Measurements from ENCODE around the gene CLIC4. TPM values are rescaled to one million over a fixed set of nuclear protein-coding genes. Genes with fewer than 3 reads are reported as not detected.
A peak's percentile ranks its signal among the peaks of the same experiment; 100 is the strongest.

CLIC4 gene
- total and polyA plus RNA-seq, 9 of the 15 experiments (the other 6 are each of a cell fraction or from before 2014, with no cell fraction given), result 16.0 to 67.5 (median 38.4) TPM

DNA sequence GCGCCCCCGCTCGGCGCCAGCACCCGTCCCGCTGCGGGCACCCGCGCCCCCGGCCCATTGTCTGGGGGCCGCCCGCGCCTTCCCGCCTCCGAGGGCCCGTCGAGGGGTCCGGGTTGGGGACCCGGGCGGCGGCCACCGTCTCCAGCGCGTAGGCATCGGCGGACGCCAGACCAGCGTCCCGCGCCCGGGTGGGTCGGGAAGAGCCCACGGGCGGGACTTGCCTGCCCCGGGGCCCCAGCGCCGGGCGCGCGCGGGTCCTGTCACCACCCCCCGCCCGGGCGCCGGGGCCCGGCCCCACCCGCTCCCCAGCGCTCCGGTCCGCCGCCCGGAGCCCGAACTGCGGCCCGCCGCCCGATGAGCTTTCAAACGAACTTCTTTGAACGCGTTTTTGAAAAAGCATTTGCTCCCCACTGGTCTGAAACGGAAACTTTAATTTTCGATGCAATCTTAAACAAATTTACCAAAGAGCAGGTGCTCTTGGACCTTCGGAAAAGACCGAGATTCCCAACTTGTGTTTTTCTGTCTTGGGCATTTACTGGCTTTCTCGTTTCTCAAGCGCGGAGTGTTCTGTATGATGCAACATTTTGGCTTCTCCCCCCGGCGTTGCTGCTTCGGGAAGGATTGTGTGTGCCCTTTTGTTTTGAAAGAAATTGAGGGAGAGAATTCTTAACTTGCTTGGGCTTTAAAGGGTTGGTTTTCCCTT is 615 bp downstream of the CLIC4 start (continued):
- TF ChIP-seq SMAD4 (CRISPR knock-in tag; conservative IDR thresholded peaks at IDR 0.05) (0 out of 2 replicates have a peak, but pooled peaks have one; percentile 4), DPF2 (IDR thresholded peaks at IDR 0.05) (peak; percentile 31), MIER1 (IDR thresholded peaks at IDR 0.05; ENCODE audit: low read depth) (no peak), NR3C1 (CRISPR knock-in tag; IDR thresholded peaks at IDR 0.05) (no peak), HNRNPL (IDR thresholded peaks at IDR 0.05; ENCODE audit: low read depth, low read length) (0 out of 2 replicates have a peak, but pooled peaks have one; percentile 15), TOE1 (IDR thresholded peaks at IDR 0.05; ENCODE audit: borderline replicate concordance) (peak; percentile 33; the same call in 1 of the 2 replicates), TOE1 (CRISPR knock-in tag; IDR thresholded peaks at IDR 0.05; ENCODE audit: borderline replicate concordance, low read depth) (no peak), BRD9 (IDR thresholded peaks at IDR 0.05; ENCODE audit: low read depth, partially characterized antibody) (peak; percentile 58), SREBF1 (IDR thresholded peaks at IDR 0.05; ENCODE audit: borderline replicate concordance, low read depth, low read length) (no peak), ZNF253 (CRISPR knock-in tag; conservative IDR thresholded peaks at IDR 0.05) (no peak), CEBPG (CRISPR knock-in tag; IDR thresholded peaks at IDR 0.05) (peak; percentile 95), CEBPG (tag; conservative IDR thresholded peaks at IDR 0.05 in 1 of 2, IDR thresholded peaks at IDR 0.05 in 1 of 2) (peak; percentile 99), TRIM24 (IDR thresholded peaks at IDR 0.05) (peak; percentile 25 to 38; a peak in 2 of 4 replicates), PHTF2 (CRISPR knock-in tag; IDR thresholded peaks at IDR 0.05) (no peak), TAF1 (IDR thresholded peaks at IDR 0.05; ENCODE audit: control insufficient read depth, extremely low read depth, insufficient read depth, low read length, severe bottlenecking) (peak; percentile 16), ELF1 (tag; IDR thresholded peaks at IDR 0.05) (no peak)
- TF ChIP-seq, protein P1, sequence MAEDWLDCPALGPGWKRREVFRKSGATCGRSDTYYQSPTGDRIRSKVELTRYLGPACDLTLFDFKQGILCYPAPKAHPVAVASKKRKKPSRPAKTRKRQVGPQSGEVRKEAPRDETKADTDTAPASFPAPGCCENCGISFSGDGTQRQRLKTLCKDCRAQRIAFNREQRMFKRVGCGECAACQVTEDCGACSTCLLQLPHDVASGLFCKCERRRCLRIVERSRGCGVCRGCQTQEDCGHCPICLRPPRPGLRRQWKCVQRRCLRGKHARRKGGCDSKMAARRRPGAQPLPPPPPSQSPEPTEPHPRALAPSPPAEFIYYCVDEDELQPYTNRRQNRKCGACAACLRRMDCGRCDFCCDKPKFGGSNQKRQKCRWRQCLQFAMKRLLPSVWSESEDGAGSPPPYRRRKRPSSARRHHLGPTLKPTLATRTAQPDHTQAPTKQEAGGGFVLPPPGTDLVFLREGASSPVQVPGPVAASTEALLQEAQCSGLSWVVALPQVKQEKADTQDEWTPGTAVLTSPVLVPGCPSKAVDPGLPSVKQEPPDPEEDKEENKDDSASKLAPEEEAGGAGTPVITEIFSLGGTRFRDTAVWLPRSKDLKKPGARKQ (CRISPR knock-in tag; IDR thresholded peaks at IDR 0.05), result no peak
- TF ChIP-seq, protein P2, sequence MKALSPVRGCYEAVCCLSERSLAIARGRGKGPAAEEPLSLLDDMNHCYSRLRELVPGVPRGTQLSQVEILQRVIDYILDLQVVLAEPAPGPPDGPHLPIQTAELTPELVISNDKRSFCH (CRISPR knock-in tag; IDR thresholded peaks at IDR 0.05), result no peak
- TF ChIP-seq, protein P2 (tag; IDR thresholded peaks at IDR 0.05), result peak; percentile 5; the same call in 1 of the 2 replicates
- TF ChIP-seq, protein P3, sequence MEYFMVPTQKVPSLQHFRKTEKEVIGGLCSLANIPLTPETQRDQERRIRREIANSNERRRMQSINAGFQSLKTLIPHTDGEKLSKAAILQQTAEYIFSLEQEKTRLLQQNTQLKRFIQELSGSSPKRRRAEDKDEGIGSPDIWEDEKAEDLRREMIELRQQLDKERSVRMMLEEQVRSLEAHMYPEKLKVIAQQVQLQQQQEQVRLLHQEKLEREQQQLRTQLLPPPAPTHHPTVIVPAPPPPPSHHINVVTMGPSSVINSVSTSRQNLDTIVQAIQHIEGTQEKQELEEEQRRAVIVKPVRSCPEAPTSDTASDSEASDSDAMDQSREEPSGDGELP (CRISPR knock-in tag; IDR thresholded peaks at IDR 0.05; ENCODE audit: borderline replicate concordance), result no peak
- TF ChIP-seq, protein P4, sequence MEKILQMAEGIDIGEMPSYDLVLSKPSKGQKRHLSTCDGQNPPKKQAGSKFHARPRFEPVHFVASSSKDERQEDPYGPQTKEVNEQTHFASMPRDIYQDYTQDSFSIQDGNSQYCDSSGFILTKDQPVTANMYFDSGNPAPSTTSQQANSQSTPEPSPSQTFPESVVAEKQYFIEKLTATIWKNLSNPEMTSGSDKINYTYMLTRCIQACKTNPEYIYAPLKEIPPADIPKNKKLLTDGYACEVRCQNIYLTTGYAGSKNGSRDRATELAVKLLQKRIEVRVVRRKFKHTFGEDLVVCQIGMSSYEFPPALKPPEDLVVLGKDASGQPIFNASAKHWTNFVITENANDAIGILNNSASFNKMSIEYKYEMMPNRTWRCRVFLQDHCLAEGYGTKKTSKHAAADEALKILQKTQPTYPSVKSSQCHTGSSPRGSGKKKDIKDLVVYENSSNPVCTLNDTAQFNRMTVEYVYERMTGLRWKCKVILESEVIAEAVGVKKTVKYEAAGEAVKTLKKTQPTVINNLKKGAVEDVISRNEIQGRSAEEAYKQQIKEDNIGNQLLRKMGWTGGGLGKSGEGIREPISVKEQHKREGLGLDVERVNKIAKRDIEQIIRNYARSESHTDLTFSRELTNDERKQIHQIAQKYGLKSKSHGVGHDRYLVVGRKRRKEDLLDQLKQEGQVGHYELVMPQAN (IDR thresholded peaks at IDR 0.05; ENCODE audit: borderline replicate concordance), result 0 out of 2 replicates have a peak, but pooled peaks have one; percentile 54
- TF ChIP-seq, protein P5, sequence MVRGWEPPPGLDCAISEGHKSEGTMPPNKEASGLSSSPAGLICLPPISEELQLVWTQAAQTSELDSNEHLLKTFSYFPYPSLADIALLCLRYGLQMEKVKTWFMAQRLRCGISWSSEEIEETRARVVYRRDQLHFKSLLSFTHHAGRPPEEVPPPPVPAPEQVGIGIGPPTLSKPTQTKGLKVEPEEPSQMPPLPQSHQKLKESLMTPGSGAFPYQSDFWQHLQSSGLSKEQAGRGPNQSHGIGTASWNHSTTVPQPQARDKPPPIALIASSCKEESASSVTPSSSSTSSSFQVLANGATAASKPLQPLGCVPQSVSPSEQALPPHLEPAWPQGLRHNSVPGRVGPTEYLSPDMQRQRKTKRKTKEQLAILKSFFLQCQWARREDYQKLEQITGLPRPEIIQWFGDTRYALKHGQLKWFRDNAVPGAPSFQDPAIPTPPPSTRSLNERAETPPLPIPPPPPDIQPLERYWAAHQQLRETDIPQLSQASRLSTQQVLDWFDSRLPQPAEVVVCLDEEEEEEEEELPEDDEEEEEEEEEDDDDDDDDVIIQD (CRISPR knock-in tag; IDR thresholded peaks at IDR 0.05), result no peak

All from K562 (cell line).